Vagina (tissue), 2 donors: Measurements from ENCODE around the gene PRRT1. TPM values are rescaled to one million over a fixed set of nuclear protein-coding genes. Genes with fewer than 3 reads are reported as not detected.
A peak's percentile ranks its signal among the peaks of the same experiment; 100 is the strongest.
"Not testable (repeated sequence)": the region's sequence is repeated elsewhere in the genome, so short reads cannot be mapped to it uniquely, and the experiment has no call there.

Experiments used
- DNase-seq, 2 donors: peaks; one replicate each; pipeline ENCODE4 v3.0.0-alpha.2; 2017; ENCODE audit errors: extremely low spot score in 2 of 2
- H3K27ac ChIP-seq: fragments of 200-600 bp; sonication (generic); one replicate; pipeline ENCODE4 v1.5.1; 2019
- H3K27me3 ChIP-seq: fragments of 200-600 bp; sonication (generic); one replicate; pipeline ENCODE4 v1.5.1; 2019
- H3K36me3 ChIP-seq, 2 donors: fragments of 200-600 bp; sonication (generic); one replicate each; pipeline ENCODE4 v1.5.1; 2017 to 2019
- H3K4me1 ChIP-seq: fragments of 200-600 bp; sonication (generic); one replicate; pipeline ENCODE4 v1.5.1; 2019
- H3K4me3 ChIP-seq, 2 donors: fragments of 200-600 bp; sonication (generic); 1 replicate in 1 of 2; 2 replicates in 1 of 2; pipeline ENCODE4 v1.5.1; 2016 to 2019
- H3K9me3 ChIP-seq: fragments of 200-600 bp; sonication (generic); one replicate; pipeline ENCODE4 v1.5.1; 2019
- CTCF ChIP-seq, 3 experiments: fragments of 450-650 bp in 2 of 3; fragments of 200-600 bp in 1 of 3; sonication (generic) in 1 of 3; IDR thresholded peaks; one replicate each; pipeline ENCODE4 v1.5.1; 2017 to 2019; ENCODE audit warnings: antibody characterized with exemption in 3 of 3, mild to moderate bottlenecking in 2 of 3, moderate library complexity in 2 of 3
- POLR2A ChIP-seq, 2 donors: fragments of 450-650 bp; IDR thresholded peaks; one replicate each; pipeline ENCODE4 v1.6.1; 2017; ENCODE audit warnings: antibody characterized with exemption in 2 of 2, mild to moderate bottlenecking in 2 of 2, moderate library complexity in 2 of 2
- POLR2AphosphoS5 ChIP-seq, 2 donors: sonication (generic); formaldehyde crosslinking; IDR thresholded peaks; one replicate each; pipeline ENCODE4 v1.9.0; 2017; ENCODE audit warnings: antibody characterized with exemption in 2 of 2, mild to moderate bottlenecking in 2 of 2, low read depth in 1 of 2; ENCODE audit not compliant: insufficient read depth in 1 of 2
- intact Hi-C: fragments of 100-400 bp; cut with DNase I; formaldehyde crosslinking; loops from one replicate; pipeline ENCODE4 v1.15.1; 2023
- total RNA-seq: library from RNA; depleted of rRNA; stranded (reverse); fragments of >200 nt; gene quantifications from one replicate; pipeline ENCODE4 v1.2.3, GENCODE V29; 2016

Gene PRRT1
- total RNA-seq, 1 donor from 2014 or later, result 8.8 TPM

- DNase-seq, result no peak
- TF ChIP-seq POLR2AphosphoS5 (IDR thresholded peaks at IDR 0.05; ENCODE audit: insufficient read depth in 1 of 2, low read depth in 1 of 2) (no peak), CTCF (IDR thresholded peaks at IDR 0.05) (no peak), POLR2A (IDR thresholded peaks at IDR 0.05) (no peak)
- Histone ChIP-seq H3K4me1 (peaks cover 65% of the 10 kb centered on the region), H3K36me3 (peaks cover 0 to 19% of the 10 kb centered on the region in 2 donors), H3K4me3 (no peak overlapping the region), H3K27me3 (no peaks in the 10 kb centered on the region), H3K27ac (peak overlapping the region; percentile 99), H3K9me3 (no peaks in the 10 kb centered on the region)
- intact Hi-C loops, result loop anchor here (10.0 kb wide), 1 partner anchor 1018 kb away; the partner anchor contains the start of genes HSD17B8, RING1, RXRB and SLC39A7
Measured at GRCh38 chr6:32187009-32187709, 35.4 kb upstream of the PRRT1 start.

GRCh38 chr6:32186151-32186840, 34.6 kb upstream of the PRRT1 start:
- Histone ChIP-seq H3K36me3 (peaks cover 0 to 19% of the 10 kb centered on the region in 2 donors), H3K27ac (peak overlapping the region; percentile 99), H3K4me1 (peaks cover 57% of the 10 kb centered on the region)
- not testable (repeated sequence) for DNase-seq, H3K4me3 ChIP-seq, H3K27me3 ChIP-seq, H3K9me3 ChIP-seq
- intact Hi-C loops, result loop anchor here (10.0 kb wide), 1 partner anchor 1019 kb away; the partner anchor contains the start of genes HSD17B8, RING1, RXRB and SLC39A7

- H3K36me3 ChIP-seq, result peaks cover 0 to 21% of the 10 kb centered on the region in 2 donors
- DNase-seq, result not testable (repeated sequence)
Measured at GRCh38 chr6:32185681-32186131, 34.0 kb upstream of the PRRT1 start.

GRCh38 chr6:32184084-32184640, 32.4 kb upstream of the PRRT1 start, which contains the start of gene AGER:
AGER (minus strand) TSS chr6:32184253; CDS start chr6:32184222, 31 bp downstream.
- Histone ChIP-seq H3K27ac (peak within 1 kb of the TSS; percentile 99), H3K27me3 (no peaks in the 10 kb centered on the region), H3K36me3 (peaks cover 0 to 29% of the 10 kb centered on the region in 2 donors), H3K9me3 (no peaks in the 10 kb centered on the region), H3K4me3 (no peak within 1 kb of the TSS), H3K4me1 (peaks cover 52% of the 10 kb centered on the region)
- DNase-seq, result no peak
- intact Hi-C loops, result loop anchor here (10.0 kb wide), 1 partner anchor 1021 kb away; the partner anchor contains the start of genes HSD17B8, RING1, RXRB and SLC39A7
- TF ChIP-seq CTCF (IDR thresholded peaks at IDR 0.05) (no peak), POLR2AphosphoS5 (IDR thresholded peaks at IDR 0.05; ENCODE audit: insufficient read depth in 1 of 2, low read depth in 1 of 2) (no peak), POLR2A (IDR thresholded peaks at IDR 0.05) (no peak)

More at GRCh38 chr6:32185681-32186131, 34.0 kb upstream of the PRRT1 start:
- H3K4me3 ChIP-seq, H3K27me3 ChIP-seq, H3K9me3 ChIP-seq: not testable (repeated sequence)
- H3K27ac ChIP-seq, result peak overlapping the region; percentile 99
- intact Hi-C loops, result loop anchor here (10.0 kb wide), 1 partner anchor 1019 kb away; the partner anchor contains the start of genes HSD17B8, RING1, RXRB and SLC39A7
- H3K4me1 ChIP-seq, result peaks cover 51% of the 10 kb centered on the region

- intact Hi-C loops, result loop anchor here (10.0 kb wide), 1 partner anchor 1021 kb away; the partner anchor contains the start of genes HSD17B8, RING1, RXRB and SLC39A7
- Histone ChIP-seq H3K4me3 (no peak overlapping the region), H3K27ac (peak overlapping the region; percentile 99), H3K36me3 (peaks cover 0 to 29% of the 10 kb centered on the region in 2 donors), H3K4me1 (peaks cover 52% of the 10 kb centered on the region), H3K9me3 (no peaks in the 10 kb centered on the region), H3K27me3 (no peaks in the 10 kb centered on the region)
- peak in 1 of 2 donors; percentile 84 for DNase-seq
- no peak for TF ChIP-seq POLR2AphosphoS5 (IDR thresholded peaks at IDR 0.05; ENCODE audit: insufficient read depth in 1 of 2, low read depth in 1 of 2)
- TF ChIP-seq CTCF (IDR thresholded peaks at IDR 0.05), result no peak
- no peak for TF ChIP-seq POLR2A (IDR thresholded peaks at IDR 0.05)
Measured at GRCh38 chr6:32183483-32184083, 31.8 kb upstream of the PRRT1 start.
